GM19438 (cell line): Measurements from ENCODE around the gene CDH2.

ENCODE experiments used
- ATAC-seq: cut with Tn5 transposase; IDR thresholded peaks from one replicate; pipeline ENCODE4 v1.9.1; 2021; ENCODE audit warnings: low read depth; ENCODE audit not compliant: unreplicated experiment

Gene CDH2

GRCh38 chr18:28128659-28128980 lies 48.3 kb downstream of the CDH2 start:
- no peak for ATAC-seq

GRCh38 chr18:28127763-28128658 lies 48.9 kb downstream of the CDH2 start:
- ATAC-seq = no peak

GRCh38 chr18:28127228-28127627 lies 49.7 kb downstream of the CDH2 start:
- no peak for ATAC-seq

GRCh38 chr18:28126768-28127167 lies 50.2 kb downstream of the CDH2 start:
- ATAC-seq = no peak

GRCh38 chr18:28125051-28125450 lies 51.9 kb downstream of the CDH2 start:
- no peak for ATAC-seq

- no peak for ATAC-seq
These were observed 52.5 kb downstream of the CDH2 start for GRCh38 chr18:28124131-28125029.

GRCh38 chr18:28123401-28124030 lies 53.4 kb downstream of the CDH2 start:
- no peak for ATAC-seq

- ATAC-seq = no peak
These were observed 56.0 kb downstream of the CDH2 start for GRCh38 chr18:28120828-28121515.

GRCh38 chr18:28116461-28116860 lies 60.5 kb downstream of the CDH2 start:
- no peak for ATAC-seq

- no peak for ATAC-seq
These were observed 61.8 kb downstream of the CDH2 start for GRCh38 chr18:28115149-28115550.

GRCh38 chr18:28114472-28114871 lies 62.5 kb downstream of the CDH2 start:
- ATAC-seq = no peak

- ATAC-seq = no peak
These were observed 63.5 kb downstream of the CDH2 start for GRCh38 chr18:28113271-28114029.

GRCh38 chr18:28112056-28112470 lies 64.9 kb downstream of the CDH2 start:
- ATAC-seq = no peak

- ATAC-seq = no peak
These were observed 66.0 kb downstream of the CDH2 start for GRCh38 chr18:28110924-28111323.

GRCh38 chr18:28109781-28110560 lies 67.0 kb downstream of the CDH2 start:
- ATAC-seq = no peak

GRCh38 chr18:28108814-28109213 lies 68.1 kb downstream of the CDH2 start:
- no peak for ATAC-seq

- ATAC-seq = no peak
These were observed 68.7 kb downstream of the CDH2 start for GRCh38 chr18:28108254-28108653.

GRCh38 chr18:28099237-28099636 lies 77.7 kb downstream of the CDH2 start:
- ATAC-seq = no peak

GRCh38 chr18:28095631-28096030 lies 81.3 kb downstream of the CDH2 start:
- ATAC-seq = no peak
